DND-41 (cell line): ENCODE results near the gene PPA2.

Experiments
- CTCF ChIP-seq: IDR thresholded peaks from 2 replicates; pipeline ENCODE4 v1.5.1; 2012; ENCODE audit warnings: borderline replicate concordance, low read length, moderate library complexity, mild to moderate bottlenecking; ENCODE audit not compliant: poor library complexity, severe bottlenecking; ENCODE audit errors: extremely low read depth
- EZH2 ChIP-seq: IDR thresholded peaks from 3 replicates; pipeline ENCODE4 v1.6.1; 2012; ENCODE audit warnings: borderline replicate concordance, low read depth, mild to moderate bottlenecking, moderate library complexity, low read length, inconsistent platforms; ENCODE audit not compliant: severe bottlenecking

GRCh38 chr4:105483840-105484239, 10.0 kb upstream of the PPA2 start:
- no peak for TF ChIP-seq CTCF
- no peak for TF ChIP-seq EZH2
